GM23338 (cell line): ENCODE results near the gene CHN1.

Experiments
- CREB1 ChIP-seq: fragments of 250-450 bp; sonication (Bioruptor Pico); IDR thresholded peaks from 2 replicates; pipeline ENCODE4 v1.5.0; 2020; ENCODE audit warnings: low read depth, mild to moderate bottlenecking, moderate library complexity
- EZH2 ChIP-seq: fragments of 200-600 bp; sonication (generic); IDR thresholded peaks from one replicate; pipeline ENCODE4 v1.8.0; 2017; ENCODE audit warnings: antibody characterized with exemption, mild to moderate bottlenecking, low read depth; ENCODE audit not compliant: unreplicated experiment
- EZH2phosphoT487 ChIP-seq: fragments of 200-600 bp; sonication (generic); IDR thresholded peaks from one replicate; pipeline ENCODE4 v1.8.1; 2018; ENCODE audit warnings: antibody characterized with exemption; ENCODE audit not compliant: unreplicated experiment
- JUNB ChIP-seq: IDR thresholded peaks from one replicate; pipeline ENCODE4 v1.6.1; 2016; ENCODE audit warnings: antibody characterized with exemption; ENCODE audit not compliant: unreplicated experiment
- POLR2AphosphoS5 ChIP-seq: IDR thresholded peaks from 2 replicates; pipeline ENCODE4 v1.6.1; 2016; ENCODE audit warnings: antibody characterized with exemption, low read depth
- ZNF114 ChIP-seq: fragments of 250-450 bp; sonication (Bioruptor Pico); IDR thresholded peaks from 2 replicates; pipeline ENCODE4 v1.5.0; 2020; ENCODE audit warnings: mild to moderate bottlenecking, moderate library complexity
- ZNF331 ChIP-seq: fragments of 250-450 bp; sonication (Bioruptor Pico); IDR thresholded peaks from 2 replicates; pipeline ENCODE4 v1.5.0; 2020; ENCODE audit warnings: low read depth, mild to moderate bottlenecking, moderate library complexity
- TF ChIP-seq, protein P1 (sequence below), 2 experiments: fragments of 200-600 bp in 1 of 2; sonication (generic) in 1 of 2; conservative IDR thresholded peaks; 2 replicates each; pipeline versions ENCODE4 v1.5.1 to v1.6.1; 2016 to 2017; ENCODE audit warnings: antibody characterized with exemption in 2 of 2, low read depth in 2 of 2, mild to moderate bottlenecking in 2 of 2, moderate library complexity in 1 of 2
- TF ChIP-seq, protein P2 (sequence below): IDR thresholded peaks from 2 replicates; pipeline ENCODE4 v1.6.1; 2016; ENCODE audit warnings: antibody characterized with exemption
- TF ChIP-seq, protein P3 (sequence below): IDR thresholded peaks from one replicate; pipeline ENCODE4 v1.6.1; 2018; ENCODE audit warnings: antibody characterized with exemption; ENCODE audit not compliant: unreplicated experiment

GRCh38 chr2:174873471-174873870 lies 131.7 kb downstream of the CHN1 start:
- TF ChIP-seq CREB1 (CRISPR knock-in tag): no peak
- TF ChIP-seq, protein P1, sequence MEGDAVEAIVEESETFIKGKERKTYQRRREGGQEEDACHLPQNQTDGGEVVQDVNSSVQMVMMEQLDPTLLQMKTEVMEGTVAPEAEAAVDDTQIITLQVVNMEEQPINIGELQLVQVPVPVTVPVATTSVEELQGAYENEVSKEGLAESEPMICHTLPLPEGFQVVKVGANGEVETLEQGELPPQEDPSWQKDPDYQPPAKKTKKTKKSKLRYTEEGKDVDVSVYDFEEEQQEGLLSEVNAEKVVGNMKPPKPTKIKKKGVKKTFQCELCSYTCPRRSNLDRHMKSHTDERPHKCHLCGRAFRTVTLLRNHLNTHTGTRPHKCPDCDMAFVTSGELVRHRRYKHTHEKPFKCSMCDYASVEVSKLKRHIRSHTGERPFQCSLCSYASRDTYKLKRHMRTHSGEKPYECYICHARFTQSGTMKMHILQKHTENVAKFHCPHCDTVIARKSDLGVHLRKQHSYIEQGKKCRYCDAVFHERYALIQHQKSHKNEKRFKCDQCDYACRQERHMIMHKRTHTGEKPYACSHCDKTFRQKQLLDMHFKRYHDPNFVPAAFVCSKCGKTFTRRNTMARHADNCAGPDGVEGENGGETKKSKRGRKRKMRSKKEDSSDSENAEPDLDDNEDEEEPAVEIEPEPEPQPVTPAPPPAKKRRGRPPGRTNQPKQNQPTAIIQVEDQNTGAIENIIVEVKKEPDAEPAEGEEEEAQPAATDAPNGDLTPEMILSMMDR (conservative IDR thresholded peaks at IDR 0.05; ENCODE audit: low read depth in 2 of 2): no peak
- TF ChIP-seq EZH2: no peak
- TF ChIP-seq, protein P2, sequence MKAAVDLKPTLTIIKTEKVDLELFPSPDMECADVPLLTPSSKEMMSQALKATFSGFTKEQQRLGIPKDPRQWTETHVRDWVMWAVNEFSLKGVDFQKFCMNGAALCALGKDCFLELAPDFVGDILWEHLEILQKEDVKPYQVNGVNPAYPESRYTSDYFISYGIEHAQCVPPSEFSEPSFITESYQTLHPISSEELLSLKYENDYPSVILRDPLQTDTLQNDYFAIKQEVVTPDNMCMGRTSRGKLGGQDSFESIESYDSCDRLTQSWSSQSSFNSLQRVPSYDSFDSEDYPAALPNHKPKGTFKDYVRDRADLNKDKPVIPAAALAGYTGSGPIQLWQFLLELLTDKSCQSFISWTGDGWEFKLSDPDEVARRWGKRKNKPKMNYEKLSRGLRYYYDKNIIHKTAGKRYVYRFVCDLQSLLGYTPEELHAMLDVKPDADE: no peak
- TF ChIP-seq ZNF114: no peak
- no peak for TF ChIP-seq POLR2AphosphoS5
- TF ChIP-seq, protein P3, sequence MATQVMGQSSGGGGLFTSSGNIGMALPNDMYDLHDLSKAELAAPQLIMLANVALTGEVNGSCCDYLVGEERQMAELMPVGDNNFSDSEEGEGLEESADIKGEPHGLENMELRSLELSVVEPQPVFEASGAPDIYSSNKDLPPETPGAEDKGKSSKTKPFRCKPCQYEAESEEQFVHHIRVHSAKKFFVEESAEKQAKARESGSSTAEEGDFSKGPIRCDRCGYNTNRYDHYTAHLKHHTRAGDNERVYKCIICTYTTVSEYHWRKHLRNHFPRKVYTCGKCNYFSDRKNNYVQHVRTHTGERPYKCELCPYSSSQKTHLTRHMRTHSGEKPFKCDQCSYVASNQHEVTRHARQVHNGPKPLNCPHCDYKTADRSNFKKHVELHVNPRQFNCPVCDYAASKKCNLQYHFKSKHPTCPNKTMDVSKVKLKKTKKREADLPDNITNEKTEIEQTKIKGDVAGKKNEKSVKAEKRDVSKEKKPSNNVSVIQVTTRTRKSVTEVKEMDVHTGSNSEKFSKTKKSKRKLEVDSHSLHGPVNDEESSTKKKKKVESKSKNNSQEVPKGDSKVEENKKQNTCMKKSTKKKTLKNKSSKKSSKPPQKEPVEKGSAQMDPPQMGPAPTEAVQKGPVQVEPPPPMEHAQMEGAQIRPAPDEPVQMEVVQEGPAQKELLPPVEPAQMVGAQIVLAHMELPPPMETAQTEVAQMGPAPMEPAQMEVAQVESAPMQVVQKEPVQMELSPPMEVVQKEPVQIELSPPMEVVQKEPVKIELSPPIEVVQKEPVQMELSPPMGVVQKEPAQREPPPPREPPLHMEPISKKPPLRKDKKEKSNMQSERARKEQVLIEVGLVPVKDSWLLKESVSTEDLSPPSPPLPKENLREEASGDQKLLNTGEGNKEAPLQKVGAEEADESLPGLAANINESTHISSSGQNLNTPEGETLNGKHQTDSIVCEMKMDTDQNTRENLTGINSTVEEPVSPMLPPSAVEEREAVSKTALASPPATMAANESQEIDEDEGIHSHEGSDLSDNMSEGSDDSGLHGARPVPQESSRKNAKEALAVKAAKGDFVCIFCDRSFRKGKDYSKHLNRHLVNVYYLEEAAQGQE: no peak
- no peak for TF ChIP-seq JUNB
- TF ChIP-seq EZH2phosphoT487: no peak
- no peak for TF ChIP-seq ZNF331 (CRISPR knock-in tag)
